GM10266 (cell line): ENCODE measurements around the gene EIF3J.
A peak's percentile ranks its signal among the peaks of the same experiment; 100 is the strongest.

Experiments
- DNase-seq: peaks from one replicate; pipeline ENCODE4 v3.0.0; 2012; ENCODE audit errors: extremely low spot score
- TF ChIP-seq, protein P1 (sequence below): IDR thresholded peaks from 2 replicates; pipeline ENCODE4 v1.5.1; 2012; ENCODE audit warnings: mild to moderate bottlenecking, low read depth; ENCODE audit not compliant: control insufficient read depth, insufficient read depth; ENCODE audit errors: missing control alignments

Gene EIF3J

DNA sequence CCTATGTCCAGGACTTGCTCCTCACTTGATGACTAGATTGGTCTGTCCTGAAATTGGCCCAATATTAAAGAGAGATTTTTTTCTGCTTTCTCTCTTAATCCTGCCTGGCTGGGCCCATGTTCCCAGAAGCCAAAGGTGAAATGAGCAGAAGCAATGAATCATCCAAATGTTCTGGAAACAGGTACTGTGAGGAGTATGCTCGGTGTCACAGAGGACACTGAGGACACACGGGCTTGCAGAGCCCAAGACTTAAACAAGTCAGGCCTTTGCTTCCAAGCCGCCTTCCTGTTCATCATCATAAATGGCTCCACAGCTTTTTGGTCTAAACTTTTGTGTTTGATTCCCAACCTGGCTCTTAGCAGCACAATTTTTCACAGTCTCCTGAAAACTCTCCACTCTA lies 31.4 kb downstream of the EIF3J start:
- TF ChIP-seq, protein P1, sequence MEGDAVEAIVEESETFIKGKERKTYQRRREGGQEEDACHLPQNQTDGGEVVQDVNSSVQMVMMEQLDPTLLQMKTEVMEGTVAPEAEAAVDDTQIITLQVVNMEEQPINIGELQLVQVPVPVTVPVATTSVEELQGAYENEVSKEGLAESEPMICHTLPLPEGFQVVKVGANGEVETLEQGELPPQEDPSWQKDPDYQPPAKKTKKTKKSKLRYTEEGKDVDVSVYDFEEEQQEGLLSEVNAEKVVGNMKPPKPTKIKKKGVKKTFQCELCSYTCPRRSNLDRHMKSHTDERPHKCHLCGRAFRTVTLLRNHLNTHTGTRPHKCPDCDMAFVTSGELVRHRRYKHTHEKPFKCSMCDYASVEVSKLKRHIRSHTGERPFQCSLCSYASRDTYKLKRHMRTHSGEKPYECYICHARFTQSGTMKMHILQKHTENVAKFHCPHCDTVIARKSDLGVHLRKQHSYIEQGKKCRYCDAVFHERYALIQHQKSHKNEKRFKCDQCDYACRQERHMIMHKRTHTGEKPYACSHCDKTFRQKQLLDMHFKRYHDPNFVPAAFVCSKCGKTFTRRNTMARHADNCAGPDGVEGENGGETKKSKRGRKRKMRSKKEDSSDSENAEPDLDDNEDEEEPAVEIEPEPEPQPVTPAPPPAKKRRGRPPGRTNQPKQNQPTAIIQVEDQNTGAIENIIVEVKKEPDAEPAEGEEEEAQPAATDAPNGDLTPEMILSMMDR, result no peak
- no peak for DNase-seq

DNA sequence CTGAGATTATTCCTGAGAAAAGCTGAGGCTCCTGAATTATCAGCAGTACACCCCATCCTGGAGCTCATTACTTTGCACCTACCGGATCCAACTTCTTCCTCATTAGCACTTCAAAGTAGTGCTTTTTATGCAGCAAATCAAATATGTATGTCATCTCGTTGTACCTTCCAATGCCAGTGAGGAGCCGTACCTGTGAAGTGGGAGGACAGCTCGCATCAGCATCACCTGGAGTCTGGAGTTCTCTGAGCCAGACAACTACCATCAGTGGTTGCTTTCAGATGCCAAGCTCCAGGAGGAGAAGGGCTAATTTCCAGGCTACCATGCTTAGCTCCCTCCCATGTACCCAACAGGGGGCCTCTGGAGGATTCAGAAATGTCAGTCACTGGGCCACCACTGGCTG lies 32.4 kb downstream of the EIF3J start:
- TF ChIP-seq, protein P1, result no peak
- no peak for DNase-seq

DNA sequence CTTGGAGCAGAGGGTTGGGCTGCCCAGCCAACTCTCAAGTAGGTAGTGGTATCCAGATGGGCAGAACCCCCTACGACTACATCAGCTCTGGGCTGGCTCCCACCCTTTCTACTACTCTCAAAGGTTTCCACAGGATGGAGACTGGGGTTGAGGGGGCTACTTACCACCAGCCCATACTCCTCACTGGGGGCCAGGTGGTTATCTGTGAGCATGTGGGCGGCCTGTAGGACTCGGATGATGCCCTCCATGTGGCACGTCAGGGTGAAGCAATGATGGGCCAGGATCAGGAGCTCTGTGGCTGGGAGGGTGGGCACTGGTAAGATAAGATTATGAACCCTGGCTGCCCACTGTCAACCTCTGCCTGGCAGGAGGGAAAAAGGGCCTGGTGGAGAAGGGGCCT lies 33.4 kb downstream of the EIF3J start:
- TF ChIP-seq, protein P1, result no peak
- no peak for DNase-seq

DNA sequence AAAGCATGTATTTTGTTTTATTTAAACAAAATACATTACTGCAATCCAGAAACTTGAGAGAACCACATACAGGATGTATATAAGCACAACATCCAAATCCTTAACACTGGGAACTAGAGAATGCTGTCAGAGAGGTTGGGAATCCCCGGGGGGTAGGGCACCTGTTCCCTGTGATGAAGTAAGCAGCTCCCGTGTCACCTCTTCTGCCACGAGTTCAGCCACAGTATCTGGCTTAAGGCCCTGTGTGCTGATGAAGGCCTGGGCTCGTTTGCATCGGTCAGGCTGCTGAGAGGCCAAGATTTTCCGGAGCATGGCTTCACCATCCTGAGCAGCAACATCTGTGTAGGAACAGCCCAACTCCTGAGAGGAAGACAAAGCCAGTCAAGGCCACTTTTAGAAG lies 36.4 kb downstream of the EIF3J start:
- TF ChIP-seq, protein P1, result no peak
- no peak for DNase-seq

DNA sequence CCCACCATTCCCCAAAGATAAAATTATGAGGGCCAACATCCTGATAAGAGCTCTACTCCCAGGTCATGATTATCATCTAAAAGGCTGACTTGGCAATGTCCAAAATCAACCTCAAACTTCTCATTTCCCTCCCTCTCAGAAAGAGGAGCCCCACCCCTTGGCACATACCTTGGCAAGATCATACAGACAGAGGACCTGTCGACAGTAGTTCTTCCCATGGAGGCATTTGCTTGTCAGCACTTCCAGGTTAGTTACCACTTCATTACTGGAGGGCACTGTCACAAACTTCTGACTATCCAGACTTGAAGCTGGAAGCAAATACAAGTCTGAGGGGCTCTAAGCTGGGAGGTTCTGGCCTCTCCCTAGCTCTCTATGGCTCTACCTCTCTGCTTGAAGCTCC lies 37.8 kb downstream of the EIF3J start:
- no peak for DNase-seq
- TF ChIP-seq, protein P1, result no peak

DNA sequence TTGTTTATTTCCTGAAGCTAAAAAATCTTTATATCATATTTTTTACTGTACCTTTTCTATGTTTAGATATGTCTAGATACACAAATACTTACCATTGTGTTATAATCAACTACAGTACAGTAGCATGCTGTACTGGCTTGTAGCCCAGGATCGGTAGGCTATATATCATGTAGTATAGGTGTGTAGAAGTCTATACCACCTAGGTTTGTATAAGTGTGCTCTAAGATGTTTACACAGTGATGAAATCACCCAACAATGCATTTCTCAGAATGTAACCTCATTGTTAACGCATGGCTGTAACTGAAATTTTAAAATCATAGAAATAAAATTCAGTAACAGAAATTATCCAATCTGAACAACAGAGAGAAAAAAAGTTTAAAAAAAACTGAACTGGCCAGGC lies 43.2 kb downstream of the EIF3J start:
- no peak for DNase-seq
- TF ChIP-seq, protein P1, result no peak

DNA sequence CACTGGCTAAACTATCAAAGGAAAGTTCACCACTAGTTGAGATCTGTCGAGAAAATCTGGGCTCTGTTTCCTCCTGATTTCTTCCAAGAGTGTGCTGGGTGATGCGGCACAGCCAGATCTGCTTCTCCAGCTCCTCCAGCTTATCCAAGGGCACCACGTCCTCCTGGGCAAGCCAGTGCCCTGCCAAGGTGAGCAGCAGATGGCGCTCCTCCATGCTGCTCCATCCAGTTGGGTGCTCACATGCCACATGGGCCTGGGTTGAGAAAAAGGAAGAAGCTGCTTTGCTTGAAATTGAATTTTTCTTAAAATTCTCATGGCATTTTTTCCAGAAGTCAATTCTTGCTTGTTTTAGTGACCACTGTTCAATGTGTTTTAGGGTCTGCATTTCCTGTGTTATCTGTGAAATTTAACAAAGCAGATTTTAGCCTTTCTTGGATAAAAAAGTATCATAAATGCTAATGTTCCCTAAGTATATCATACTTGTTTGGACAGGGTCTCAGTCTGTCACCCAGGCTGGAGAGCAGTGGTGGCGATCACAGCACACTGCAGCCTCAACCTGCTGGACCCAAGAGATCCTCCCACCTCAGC lies 47.3 kb downstream of the EIF3J start:
- TF ChIP-seq, protein P1, result peak; percentile 66

More for the DNA sequence above, 47.3 kb downstream of the EIF3J start:
- DNase-seq, result no peak
